Measurements from ENCODE around the gene EVI2B. TPM values are rescaled to one million over a fixed set of nuclear protein-coding genes. Genes with fewer than 3 reads are reported as not detected.

EVI2B gene
- total RNA-seq, 6 experiments from 2014 or later, result 1.5 to 9.4 (median 4.9) TPM

GRCh38 chr17:31254654-31255053 is 59.2 kb downstream of the EVI2B start:
- TF ChIP-seq CTCF (IDR thresholded peaks at IDR 0.05) (no peak), POLR2A (IDR thresholded peaks at IDR 0.05) (no peak)
- 89% methylated on average over 2 of the region's 2 CpGs for WGBS (ENCODE audit: insufficient coverage, low coverage, low lambda C conversion rate, missing lambda C conversion rate)
- no peak for ATAC-seq

More at GRCh38 chr17:31254654-31255053, 59.2 kb downstream of the EVI2B start:
- Histone ChIP-seq H3K36me3 (peaks cover 0 to 10% (median 0%) of the 10 kb centered on the region in 4 donors), H3K4me1 (no peaks in the 10 kb centered on the region), H3K4me3 (no peak overlapping the region), H3K27me3 (no peaks in the 10 kb centered on the region), H3K27ac (no peak overlapping the region), H3K9me3 (no peaks in the 10 kb centered on the region)
- no peak for DNase-seq
- intact Hi-C loops (cut with DNase I), result no loop called here

Other genes with a start within 250 kb of the EVI2B start
- 10 to 100 TPM; 26.6 to 35.3 (median 30.0) TPM for gene NF1, start 219.1 kb downstream of the EVI2B start, total RNA-seq
- gene OMG, start 16.8 kb downstream of the EVI2B start, total RNA-seq, result under 1 TPM in 2 of 6 experiments, not detected in 4; 0.29 to 0.62 TPM
- 1 to 10 TPM in 5 of 6 experiments, under 1 TPM in 1; 0.26 to 5.5 (median 2.4) TPM for gene EVI2A, start 7.6 kb upstream of the EVI2B start, total RNA-seq
- gene RAB11FIP4, start 77.6 kb upstream of the EVI2B start, total RNA-seq, result 1 to 10 TPM; 3.5 to 6.6 (median 4.6) TPM